ENCODE results near the gene KCNK17.

KCNK17 gene

DNA sequence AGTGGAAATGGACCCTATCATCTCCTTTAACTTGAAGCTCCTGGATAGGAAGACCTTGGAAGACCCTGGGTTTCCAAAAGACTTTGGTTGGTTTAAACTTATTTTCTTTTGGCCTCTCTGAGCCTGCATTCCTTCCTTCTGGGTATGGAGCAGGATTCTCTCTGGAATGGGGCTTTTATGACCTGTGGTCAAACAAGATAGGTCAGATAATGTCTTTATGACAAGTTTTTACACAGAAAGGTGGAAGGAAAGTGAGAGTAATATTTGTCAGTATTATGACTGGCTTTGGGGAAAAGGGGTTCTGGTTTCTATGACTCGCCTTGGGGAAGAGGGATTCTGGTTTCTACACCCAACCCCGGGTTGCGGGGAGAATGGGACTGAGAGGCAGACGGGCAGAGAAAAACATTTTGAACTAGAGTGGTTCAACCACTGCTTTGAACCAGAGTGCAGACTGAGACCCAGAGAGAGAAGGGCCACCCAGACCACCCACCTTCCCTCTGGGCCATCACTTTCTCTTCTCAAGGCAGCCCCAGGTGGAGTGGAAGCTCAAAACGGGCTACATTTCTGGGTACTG is 47.4 kb downstream of the KCNK17 start:
- no peak for DNase-seq (ENCODE audit: low read depth)

DNA sequence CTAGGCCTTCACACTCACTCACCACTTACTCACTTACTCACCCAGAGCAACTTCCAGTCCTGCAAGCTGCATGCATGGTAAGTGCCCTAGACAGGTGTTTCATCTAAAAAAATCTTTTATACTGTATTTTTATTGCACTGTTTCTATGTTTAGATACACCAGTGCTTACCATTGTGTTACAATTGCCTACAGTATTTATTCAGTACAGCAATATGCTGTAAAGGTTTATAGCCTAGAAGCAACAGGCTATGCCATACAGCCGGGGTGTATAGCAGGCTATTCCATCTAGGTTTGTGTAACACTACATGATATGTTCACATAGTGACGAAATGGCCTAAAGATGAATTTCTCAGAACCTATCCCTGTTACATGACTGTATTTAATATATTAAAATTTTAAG is 47.8 kb downstream of the KCNK17 start:
- no peak for DNase-seq (ENCODE audit: low read depth)

DNA sequence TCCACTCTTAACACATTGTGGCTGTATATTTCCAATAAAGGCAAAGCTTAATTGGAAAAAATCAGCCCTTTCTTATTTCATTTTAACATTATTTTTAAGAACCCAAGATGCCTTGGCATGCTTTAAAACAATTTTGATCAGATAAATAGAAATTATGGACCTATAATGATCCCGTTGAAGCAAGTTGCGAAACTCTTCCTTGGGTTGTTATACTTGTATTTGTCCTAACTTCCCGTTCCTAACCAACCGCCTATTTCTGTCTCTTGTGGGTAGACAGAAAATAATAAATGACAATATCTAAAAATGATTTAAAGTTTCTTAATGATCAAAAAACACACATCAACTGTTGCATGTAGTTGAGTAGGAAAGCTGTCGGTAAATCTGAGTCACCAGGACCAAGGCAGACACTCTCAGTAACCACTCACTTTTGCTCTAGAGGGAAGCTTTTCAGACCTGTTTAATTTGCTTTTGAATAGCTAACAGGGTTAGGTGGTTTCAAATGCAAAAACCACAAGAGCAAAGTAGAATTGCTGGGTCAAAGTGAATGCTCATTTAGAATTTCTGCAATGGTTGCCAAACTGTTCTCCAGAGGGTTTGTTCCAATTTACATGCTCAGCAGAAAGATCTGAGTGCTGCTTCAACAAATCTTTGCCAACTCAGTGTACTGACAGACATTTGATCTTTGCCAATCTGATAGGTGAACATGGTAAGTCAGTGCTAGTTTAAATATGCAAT is 50.7 kb downstream of the KCNK17 start:
- DNase-seq (ENCODE audit: low read depth), result no peak

DNA sequence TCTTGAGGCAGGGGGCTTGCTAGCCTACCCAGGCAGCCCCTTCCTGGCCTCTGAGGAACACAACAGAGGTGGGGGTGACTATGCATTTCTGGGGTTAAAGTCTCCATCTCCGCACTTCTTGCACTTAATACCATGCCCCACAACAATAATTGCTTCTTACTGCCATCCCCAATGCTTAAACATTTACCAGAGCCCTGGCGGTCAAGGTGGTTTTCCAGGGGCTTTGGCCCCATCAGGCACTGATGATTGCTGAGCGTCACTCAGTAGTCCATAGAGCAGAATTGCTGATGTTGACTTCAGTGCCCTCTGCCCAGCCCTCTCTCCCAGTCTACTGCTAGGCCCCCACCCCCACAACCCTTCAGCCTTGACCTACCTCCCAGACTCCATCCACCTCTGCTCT is 52.5 kb downstream of the KCNK17 start:
- DNase-seq (ENCODE audit: low read depth), result no peak

- no peak for DNase-seq (ENCODE audit: low read depth)
Measured at GRCh38 chr6:39260953-39261352, 53.3 kb downstream of the KCNK17 start.

DNA sequence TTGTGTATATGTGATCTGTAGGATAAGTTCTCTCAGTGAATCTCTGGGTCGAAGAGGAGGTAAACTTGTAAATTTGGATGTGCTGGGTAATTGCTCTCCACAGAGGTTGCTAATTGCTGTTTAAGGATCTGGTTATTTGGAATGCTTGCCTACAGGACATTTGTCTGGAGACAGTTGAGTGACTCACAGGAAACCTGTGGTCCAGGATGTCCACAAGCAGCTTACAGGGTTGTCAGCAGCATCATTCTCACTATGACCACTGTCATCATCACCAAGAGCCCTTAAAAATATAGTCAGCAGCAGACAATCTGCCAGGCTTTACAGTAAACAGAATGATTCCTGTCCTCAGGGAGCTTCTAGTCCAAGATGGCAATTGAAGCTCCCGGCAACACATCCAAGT is 53.8 kb downstream of the KCNK17 start:
- DNase-seq (ENCODE audit: low read depth), result no peak

DNA sequence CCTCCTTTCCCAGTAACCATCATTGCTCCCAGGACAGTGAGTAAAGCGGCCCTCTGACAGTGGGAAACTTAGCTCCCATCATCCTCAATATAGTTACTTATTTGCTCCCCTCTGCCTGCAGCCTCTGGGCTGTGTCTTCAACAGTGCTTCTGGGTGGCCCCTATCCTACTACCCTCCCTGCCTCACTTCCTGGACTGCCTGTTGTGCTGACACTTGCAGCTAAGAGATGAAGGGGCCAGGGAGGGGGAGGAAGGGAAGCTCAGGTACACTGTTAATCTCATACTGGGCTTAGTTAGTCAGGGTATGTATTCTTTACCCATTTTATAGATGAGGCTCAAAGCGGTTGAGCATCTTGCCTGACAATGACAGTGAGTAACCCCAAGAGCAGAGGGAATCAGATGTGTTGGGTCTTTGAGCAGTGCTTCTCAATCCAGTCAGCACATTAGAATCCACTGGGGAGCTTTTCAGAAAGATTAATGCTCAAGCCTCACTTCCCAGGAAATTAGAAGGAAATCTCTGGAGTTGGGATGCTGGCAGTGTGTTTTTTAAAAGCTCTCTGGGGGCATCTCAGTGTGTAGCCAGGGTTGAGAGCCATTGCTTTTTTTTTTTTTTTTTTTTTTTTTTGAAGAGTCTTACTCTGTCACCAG is 57.8 kb downstream of the KCNK17 start:
- DNase-seq (ENCODE audit: low read depth), result no peak

- no peak for DNase-seq (ENCODE audit: low read depth)
Measured at GRCh38 chr6:39254999-39255535, 59.2 kb downstream of the KCNK17 start.

DNA sequence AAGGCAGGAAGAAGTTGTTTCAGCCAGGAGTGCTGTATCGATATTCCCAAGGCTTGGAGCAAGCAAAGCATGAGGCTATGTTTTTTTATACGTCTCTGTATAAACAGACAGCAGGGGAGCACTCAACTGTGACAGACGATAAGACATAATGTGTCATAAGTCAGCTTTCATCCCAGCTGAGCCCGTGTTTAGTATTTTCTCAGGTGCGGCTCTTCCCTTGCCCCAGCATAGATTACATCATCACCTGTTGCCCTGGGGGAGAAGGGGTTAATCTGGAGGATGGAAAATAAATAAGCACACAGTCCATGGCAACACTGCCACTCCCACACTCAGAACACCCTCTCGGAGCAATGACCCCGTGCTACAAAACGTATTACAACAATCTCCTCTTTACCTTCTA is 62.8 kb downstream of the KCNK17 start:
- DNase-seq (ENCODE audit: low read depth), result no peak

DNA sequence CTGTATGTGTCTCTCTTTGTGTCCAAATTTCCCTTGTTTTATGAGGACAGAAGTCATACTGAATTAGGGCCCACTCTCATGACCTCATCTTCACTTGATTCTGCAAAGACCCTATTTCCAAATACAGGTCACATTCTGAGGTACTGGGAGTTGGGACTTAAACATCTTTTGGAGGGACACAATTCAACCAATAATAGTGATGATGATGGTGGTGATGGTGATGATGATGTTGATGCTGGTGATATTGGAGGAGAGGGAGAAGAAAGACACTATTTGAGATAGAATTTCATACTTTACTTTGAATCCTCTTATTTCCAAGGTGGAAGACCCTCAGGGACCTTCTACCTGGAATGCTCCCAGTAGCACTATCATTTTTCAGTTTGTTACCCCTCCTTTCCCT is 63.7 kb downstream of the KCNK17 start:
- no peak for DNase-seq (ENCODE audit: low read depth)

DNA sequence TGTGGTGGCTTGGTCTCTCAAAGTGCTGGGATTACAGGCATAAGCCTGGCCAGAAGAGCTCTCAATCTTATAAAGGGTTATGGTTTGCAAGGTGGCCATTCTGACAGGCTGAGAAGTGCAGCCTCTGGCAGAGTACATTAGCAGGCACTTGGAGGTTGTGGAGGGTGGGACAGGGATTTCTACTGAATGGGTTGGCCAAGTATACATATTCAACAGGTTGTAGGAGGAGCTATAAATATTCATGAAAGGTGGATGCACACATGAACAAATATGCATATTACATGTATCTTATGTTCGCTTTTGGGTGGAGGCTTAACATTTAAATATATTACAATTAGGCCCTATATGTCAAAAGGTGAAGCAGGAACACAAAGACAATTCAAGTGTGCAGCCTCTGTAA is 64.9 kb downstream of the KCNK17 start:
- no peak for DNase-seq (ENCODE audit: low read depth)

All from fibroblast of gingiva (primary cell).